GM12864 (cell line): ENCODE measurements around the gene LIMCH1.
"Not testable (repeated sequence)": the region's sequence is repeated elsewhere in the genome, so short reads cannot be mapped to it uniquely, and the experiment has no call there.

Experiments used
- DNase-seq: peaks from one replicate; pipeline ENCODE4 v3.0.0-alpha.2; 2011; ENCODE audit warnings: low read depth
- H3K4me3 ChIP-seq: 2 replicates; pipeline ENCODE4 v1.5.1; 2011; ENCODE audit warnings: mild to moderate bottlenecking, low read depth, low read length, control low read depth
- CTCF ChIP-seq: IDR thresholded peaks from 2 replicates; pipeline ENCODE4 v1.5.1; 2011; ENCODE audit warnings: low read depth, mild to moderate bottlenecking, moderate library complexity, low read length, control low read depth, inconsistent platforms; ENCODE audit errors: missing control alignments

Gene LIMCH1

GRCh38 chr4:41723286-41723685 is 185.3 kb downstream of the LIMCH1 start:
- no peak overlapping the region for H3K4me3 ChIP-seq
- no peak for TF ChIP-seq CTCF
- DNase-seq = no peak

- no peak for DNase-seq
- TF ChIP-seq CTCF = peak; percentile 27
Measured at GRCh38 chr4:41725254-41725653, 187.3 kb downstream of the LIMCH1 start.

DNA sequence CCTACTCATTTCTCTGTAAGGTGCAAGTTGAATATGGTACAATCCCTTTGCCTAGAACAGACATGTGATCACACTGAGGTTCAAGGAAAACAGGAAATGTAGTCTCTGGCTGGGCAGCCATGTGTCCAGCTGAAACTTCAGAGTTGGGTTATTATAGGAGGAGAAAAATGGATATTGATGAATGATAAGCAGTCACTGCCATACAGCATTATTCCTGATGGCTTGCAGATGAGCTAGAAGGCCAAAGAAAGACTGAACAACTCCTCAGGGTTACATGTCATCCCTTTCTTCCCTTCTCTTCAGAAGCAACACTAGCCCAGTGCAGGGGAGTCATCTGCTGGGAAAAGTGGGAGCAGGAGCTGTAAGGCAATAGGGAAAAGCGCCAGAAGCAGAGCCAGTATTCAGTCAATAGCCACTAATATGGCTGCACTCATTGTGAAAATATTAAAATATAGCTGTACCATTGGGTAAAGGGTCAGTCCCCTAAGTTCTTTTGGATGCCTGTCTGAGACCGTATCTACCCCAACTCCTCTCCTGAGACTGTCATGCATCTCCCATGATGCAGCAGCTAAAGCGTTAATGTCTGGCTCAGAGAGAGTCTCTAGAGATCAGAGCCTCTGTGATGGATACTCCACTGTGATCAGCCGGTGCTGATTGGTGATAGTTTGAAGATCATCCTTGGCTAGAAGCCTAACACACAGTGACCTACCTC is 190.1 kb downstream of the LIMCH1 start:
- no peak overlapping the region for H3K4me3 ChIP-seq
- no peak for TF ChIP-seq CTCF
- DNase-seq = no peak

More at GRCh38 chr4:41725254-41725653, 187.3 kb downstream of the LIMCH1 start:
- no peak overlapping the region for H3K4me3 ChIP-seq

- TF ChIP-seq CTCF = no peak
- H3K4me3 ChIP-seq = no peak overlapping the region
- DNase-seq = no peak
Measured at GRCh38 chr4:41728573-41728913, 190.6 kb downstream of the LIMCH1 start.

DNA sequence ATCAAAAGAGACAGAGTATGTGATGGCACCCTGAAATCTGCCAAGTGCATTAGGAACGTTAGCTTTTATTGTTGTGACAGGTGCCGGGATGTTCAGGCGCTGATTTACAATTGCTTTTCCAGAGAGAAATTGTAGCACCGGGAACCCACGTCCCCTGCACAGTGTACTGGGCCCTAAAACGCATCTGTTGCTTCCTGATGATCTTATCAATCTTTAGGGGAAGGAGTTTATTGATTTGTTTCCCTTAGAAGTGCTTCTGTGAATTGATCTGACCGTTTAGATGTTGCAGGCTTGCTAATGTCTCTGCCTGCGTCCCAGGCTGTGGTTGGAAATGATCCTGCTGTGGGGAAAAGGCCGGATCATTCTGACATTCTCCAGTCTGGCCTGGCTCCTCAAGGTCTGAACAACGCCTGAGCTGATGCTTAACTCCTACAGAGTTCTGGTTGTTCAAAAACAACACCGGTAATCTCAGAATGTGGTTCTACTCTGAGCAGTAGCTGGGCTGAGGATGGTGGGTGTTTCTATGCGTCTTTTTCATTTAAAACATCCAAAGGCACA is 193.7 kb downstream of the LIMCH1 start:
- TF ChIP-seq CTCF = no peak
- no peak overlapping the region for H3K4me3 ChIP-seq
- no peak for DNase-seq

DNA sequence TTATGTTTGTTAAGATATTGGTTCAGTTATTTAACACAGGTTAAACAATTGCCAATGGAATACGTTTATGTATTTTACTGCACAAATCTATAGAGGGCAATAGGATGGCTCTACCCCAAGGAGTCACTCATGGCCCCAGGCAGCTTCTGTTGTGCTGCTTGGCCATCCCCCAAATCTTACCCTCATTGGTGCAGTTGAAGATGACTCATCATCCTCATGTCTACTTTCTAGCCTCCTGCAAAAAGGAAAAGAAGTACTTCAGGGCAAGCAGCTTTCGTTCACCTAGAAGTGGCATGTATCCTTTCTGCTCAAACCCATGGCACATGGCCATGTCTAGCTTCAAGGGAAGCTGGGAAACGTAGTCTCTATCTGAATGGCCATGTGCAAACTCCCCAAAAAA is 196.4 kb downstream of the LIMCH1 start:
- no peak overlapping the region for H3K4me3 ChIP-seq
- TF ChIP-seq CTCF = no peak
- no peak for DNase-seq

DNA sequence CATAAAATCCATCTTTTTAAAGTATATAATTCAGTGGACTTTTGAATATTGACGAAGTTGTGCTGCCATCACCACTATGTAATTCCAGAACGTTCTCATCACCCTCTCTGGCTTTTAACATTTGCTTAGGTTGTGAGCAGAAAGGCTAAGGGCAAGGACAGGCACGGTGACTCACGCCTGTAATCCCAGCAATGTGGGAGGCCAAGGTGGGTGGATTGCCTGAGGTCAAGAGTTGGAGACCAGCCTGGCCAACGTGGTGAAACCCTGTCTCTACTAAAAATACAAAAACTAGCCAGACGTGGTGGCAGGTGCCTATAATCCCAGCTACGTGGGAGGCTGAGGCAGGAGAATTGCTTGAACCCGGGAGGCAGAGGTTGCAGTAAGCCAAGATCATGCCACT is 199.5 kb downstream of the LIMCH1 start:
- H3K4me3 ChIP-seq, DNase-seq: not testable (repeated sequence)
